Activated T-cell treated with anti-CD3 and anti-CD28 coated beads for 48 hours (primary cell): Measurements from ENCODE around the gene EFCC1.
A peak's percentile ranks its signal among the peaks of the same experiment; 100 is the strongest.

Experiments
- DNase-seq: peaks from one replicate; pipeline ENCODE4 v3.0.0-alpha.2; 2020; ENCODE audit warnings: low read depth

EFCC1 gene

GRCh38 chr3:129014793-129015345 lies 13.8 kb downstream of the EFCC1 start:
- no peak for DNase-seq

GRCh38 chr3:129015388-129016105 lies 14.4 kb downstream of the EFCC1 start:
- DNase-seq: no peak

GRCh38 chr3:129016356-129016719 lies 15.2 kb downstream of the EFCC1 start:
- no peak for DNase-seq

GRCh38 chr3:129016720-129017483 lies 15.8 kb downstream of the EFCC1 start:
- DNase-seq: no peak

- no peak for DNase-seq
Measured at GRCh38 chr3:129017484-129017899, 16.4 kb downstream of the EFCC1 start.

GRCh38 chr3:129018271-129018670 lies 17.2 kb downstream of the EFCC1 start:
- no peak for DNase-seq

GRCh38 chr3:129018751-129019150 lies 17.6 kb downstream of the EFCC1 start:
- DNase-seq: no peak

GRCh38 chr3:129019266-129019665 lies 18.2 kb downstream of the EFCC1 start:
- no peak for DNase-seq

GRCh38 chr3:129020691-129021090 lies 19.6 kb downstream of the EFCC1 start:
- no peak for DNase-seq

- no peak for DNase-seq
Measured at GRCh38 chr3:129021140-129021551, 20.0 kb downstream of the EFCC1 start.

GRCh38 chr3:129022114-129023007 lies 21.3 kb downstream of the EFCC1 start:
- no peak for DNase-seq

GRCh38 chr3:129023008-129023358 lies 21.9 kb downstream of the EFCC1 start:
- no peak for DNase-seq

GRCh38 chr3:129023909-129024308 lies 22.8 kb downstream of the EFCC1 start:
- no peak for DNase-seq

- DNase-seq: no peak
Measured at GRCh38 chr3:129025108-129025507, 24.0 kb downstream of the EFCC1 start.

GRCh38 chr3:129025691-129026435 lies 24.8 kb downstream of the EFCC1 start:
- DNase-seq: no peak

GRCh38 chr3:129026728-129027543 lies 25.8 kb downstream of the EFCC1 start:
- peak; percentile 91 for DNase-seq

- DNase-seq: no peak
Measured at GRCh38 chr3:129027544-129027880, 26.4 kb downstream of the EFCC1 start.

- DNase-seq: no peak
Measured at GRCh38 chr3:129028866-129029265, 27.8 kb downstream of the EFCC1 start.

- DNase-seq: no peak
Measured at GRCh38 chr3:129030611-129031010, 29.5 kb downstream of the EFCC1 start.

- DNase-seq: no peak
Measured at GRCh38 chr3:129031476-129032215, 30.5 kb downstream of the EFCC1 start.
